GM18526 (cell line): ENCODE data around the gene CCR1.

Experiments used
- POLR2A ChIP-seq: IDR thresholded peaks from 3 replicates; pipeline ENCODE4 v1.6.1; 2011; ENCODE audit not compliant: insufficient read length; ENCODE audit errors: extremely low read depth

CCR1 gene

GRCh38 chr3:46208167-46208704 is at the start of gene CCR1:
CCR1 (minus strand) TSS chr3:46208313; CDS start chr3:46204313, 4,000 bp downstream.
- TF ChIP-seq POLR2A: no peak

GRCh38 chr3:46252980-46253379 is 44.9 kb upstream of the CCR1 start:
- TF ChIP-seq POLR2A: no peak

GRCh38 chr3:46245146-46245545 is 37.0 kb upstream of the CCR1 start:
- TF ChIP-seq POLR2A: no peak

- no peak for TF ChIP-seq POLR2A
Observed at GRCh38 chr3:46243560-46243959, 35.4 kb upstream of the CCR1 start.

DNA sequence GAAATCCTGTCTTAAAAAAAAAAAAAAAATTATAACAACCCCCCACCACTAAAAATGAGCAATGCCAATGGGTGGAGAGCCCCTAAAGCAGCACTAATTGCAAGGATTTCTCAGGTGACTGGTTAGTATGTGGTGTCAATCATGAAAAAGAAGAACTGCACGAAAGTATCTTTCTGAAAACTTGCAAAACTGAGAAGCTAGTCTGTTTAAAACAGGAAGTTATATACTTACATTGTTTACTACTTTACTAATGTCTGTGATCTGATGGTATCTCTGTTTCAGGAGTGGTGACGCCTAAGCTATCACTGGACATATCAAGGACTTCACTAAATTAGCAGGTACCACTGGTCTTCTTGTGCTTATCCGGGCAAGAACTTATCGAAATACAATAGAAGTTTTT is 34.0 kb upstream of the CCR1 start, which contains the start of gene CCR3:
CCR3 (plus strand) TSS at position 341 of the 400 bp plus-strand sequence. CDS start 22,699 bp downstream, outside the sequence.
- no peak for TF ChIP-seq POLR2A

DNA sequence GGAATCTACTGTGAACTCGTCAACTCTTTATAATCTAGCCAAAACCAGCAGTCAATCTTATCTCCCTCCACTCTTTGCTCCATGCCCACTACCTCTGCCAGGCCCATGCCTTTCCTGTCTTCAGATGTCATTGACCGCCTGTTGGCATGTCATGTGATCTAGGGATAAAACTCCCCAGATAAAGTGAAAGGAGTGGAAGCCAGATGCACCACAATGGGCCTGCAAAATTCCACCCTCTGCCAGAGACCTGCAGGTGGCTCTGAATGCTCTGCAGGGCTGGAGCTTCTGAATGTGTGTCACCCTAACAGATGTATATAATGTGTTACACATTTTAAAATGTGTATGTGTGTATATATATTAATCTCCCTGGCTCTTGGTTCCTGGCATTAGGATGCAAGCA is 31.8 kb upstream of the CCR1 start:
- TF ChIP-seq POLR2A: no peak

DNA sequence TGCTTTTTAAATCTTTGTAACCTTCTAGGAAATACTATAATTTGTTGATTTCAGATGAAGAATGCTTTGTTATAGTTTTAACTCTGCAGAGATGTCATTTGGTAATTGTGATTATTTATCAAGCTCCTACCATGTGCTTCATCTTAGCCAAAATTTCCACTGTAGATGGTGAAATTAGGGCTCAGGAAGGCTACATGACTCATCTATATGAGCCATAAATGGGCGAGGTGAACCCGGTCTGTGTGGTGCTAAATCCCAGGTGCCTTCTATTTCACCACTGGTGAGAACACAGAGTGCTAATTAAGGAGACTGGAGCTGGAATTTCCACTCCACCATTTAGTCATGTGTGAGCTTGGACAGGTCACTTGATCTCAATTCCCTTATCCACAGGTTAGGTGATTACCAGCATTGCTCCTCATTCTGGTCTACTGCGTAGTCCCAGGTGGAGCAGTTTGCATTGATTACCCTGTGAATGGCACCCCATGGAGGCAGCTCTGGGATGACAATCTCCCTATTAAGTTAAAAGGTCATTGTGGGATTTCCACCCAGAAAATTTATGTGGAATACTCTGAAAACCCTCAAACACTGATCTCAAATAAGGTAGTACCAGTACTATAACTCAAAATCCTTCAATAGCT is 31.3 kb upstream of the CCR1 start:
- no peak for TF ChIP-seq POLR2A

GRCh38 chr3:46238386-46238785 is 30.3 kb upstream of the CCR1 start:
- TF ChIP-seq POLR2A: no peak

DNA sequence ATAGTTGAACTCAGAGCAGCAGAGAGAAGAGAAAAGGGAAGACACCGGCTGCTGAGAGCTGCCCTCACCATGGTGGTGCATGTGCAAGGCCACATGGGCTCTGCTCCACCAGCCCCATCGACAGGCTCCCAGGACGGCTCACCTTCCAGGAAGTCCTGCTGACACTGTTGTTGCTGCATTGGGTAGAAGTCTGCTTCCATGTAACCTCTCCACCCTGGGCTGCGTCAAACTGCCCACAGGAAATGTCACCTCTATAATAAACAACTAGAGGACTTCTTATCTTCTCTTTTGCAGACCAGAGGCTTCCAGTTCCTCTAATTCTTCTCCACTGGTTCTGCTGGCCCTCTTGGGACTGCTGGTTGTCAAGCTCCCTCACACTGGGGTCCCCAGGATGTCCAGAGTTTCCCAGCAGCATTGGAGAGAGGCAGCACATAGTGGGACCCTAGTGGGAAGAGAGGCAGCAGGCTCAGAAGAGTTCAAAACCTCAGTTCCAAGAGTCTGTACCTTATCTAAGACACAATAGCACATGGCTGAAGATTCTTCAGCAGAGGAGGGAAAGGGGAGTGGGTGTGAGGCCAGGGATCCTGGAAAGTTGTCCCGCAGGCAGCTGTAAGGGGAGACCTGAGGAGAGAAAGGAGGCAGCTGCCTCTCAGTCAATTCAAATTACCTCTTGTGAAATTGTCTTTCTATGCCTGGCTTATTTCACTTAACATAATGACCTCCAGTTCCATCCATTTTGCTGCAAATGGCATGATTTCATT is 28.4 kb upstream of the CCR1 start:
- TF ChIP-seq POLR2A: no peak

- no peak for TF ChIP-seq POLR2A
Observed at GRCh38 chr3:46235425-46235824, 27.3 kb upstream of the CCR1 start.

GRCh38 chr3:46233194-46233593 is 25.1 kb upstream of the CCR1 start:
- TF ChIP-seq POLR2A: no peak

- TF ChIP-seq POLR2A: no peak
Observed at GRCh38 chr3:46231323-46231722, 23.2 kb upstream of the CCR1 start.

DNA sequence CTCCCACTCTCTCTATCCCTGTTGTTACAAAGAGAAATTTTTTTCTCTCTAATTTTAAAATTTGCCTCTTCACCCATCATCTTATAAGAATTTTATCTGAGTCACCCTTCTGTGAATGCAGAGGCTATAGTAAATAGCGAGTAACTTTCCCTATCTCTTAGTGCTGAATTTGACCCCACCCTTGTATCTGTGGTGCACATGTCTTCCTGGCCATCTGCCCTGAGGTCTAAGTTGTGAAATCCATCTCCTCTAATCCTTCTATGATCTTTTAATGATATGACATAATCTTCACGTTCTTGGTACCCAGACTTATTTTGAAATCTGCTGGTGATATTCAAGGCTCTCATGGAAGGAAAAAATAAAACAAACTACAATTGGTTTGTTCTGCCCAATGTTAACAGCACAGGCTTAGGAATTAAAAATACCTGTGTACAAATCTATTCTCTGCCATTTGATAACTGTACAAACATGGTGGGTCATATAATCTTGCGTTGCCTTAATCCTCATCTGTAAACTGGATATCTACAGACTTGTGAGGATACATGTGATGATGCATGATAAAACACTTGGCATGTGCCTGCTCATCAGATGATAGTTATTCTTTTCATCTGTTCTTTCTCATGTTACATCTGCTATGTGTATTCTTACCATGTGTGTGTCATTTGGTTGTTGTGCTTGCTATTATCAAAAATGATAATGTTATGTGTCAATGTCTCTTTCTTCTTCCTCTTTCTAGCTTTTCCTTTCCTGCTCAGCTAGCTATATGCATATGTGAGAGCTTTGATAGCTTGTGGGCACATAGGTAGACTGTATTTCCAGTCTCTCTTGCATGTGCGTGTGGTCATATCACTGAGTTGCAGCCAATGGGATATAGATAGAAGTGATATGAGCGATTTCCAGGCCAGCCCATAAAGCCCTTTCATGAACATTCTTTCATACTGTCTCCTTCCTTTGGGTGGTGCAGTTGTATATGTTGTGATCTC is 20.4 kb upstream of the CCR1 start:
- TF ChIP-seq POLR2A: no peak

- TF ChIP-seq POLR2A: no peak
Observed at GRCh38 chr3:46222435-46223161, 14.5 kb upstream of the CCR1 start.
